HL-60 (cell line): Measurements from ENCODE around the gene HPS1.
A peak's percentile ranks its signal among the peaks of the same experiment; 100 is the strongest.

Experiments used
- DNase-seq, 2 experiments: peaks; one replicate each; pipeline ENCODE4 v3.0.0-alpha.2; 2010 to 2020; ENCODE audit warnings: low read depth in 1 of 2, low spot score in 1 of 2
- H3K27ac ChIP-seq: fragments of 250-450 bp; sonication (Bioruptor Pico); replicated peaks from 2 replicates; pipeline ENCODE4 v1.5.1; 2020; ENCODE audit warnings: mild to moderate bottlenecking, moderate library complexity
- H3K27me3 ChIP-seq: fragments of 250-450 bp; sonication (Bioruptor Pico); 2 replicates; pipeline ENCODE4 v1.5.1; 2021; ENCODE audit warnings: mild to moderate bottlenecking, moderate library complexity; ENCODE audit not compliant: insufficient read depth, poor library complexity, severe bottlenecking
- H3K4me3 ChIP-seq: replicated peaks from 2 replicates; pipeline ENCODE4 v1.5.1; 2011; ENCODE audit warnings: mild to moderate bottlenecking, control low read depth, low read length; ENCODE audit not compliant: insufficient read depth
- GABPA ChIP-seq: IDR thresholded peaks from 2 replicates; pipeline ENCODE4 v1.6.1; 2012; ENCODE audit warnings: low read depth
- POLR2AphosphoS5 ChIP-seq: IDR thresholded peaks from 2 replicates; pipeline ENCODE4 v1.6.1; 2012; ENCODE audit warnings: low read depth
- SPI1 ChIP-seq: IDR thresholded peaks from 2 replicates; pipeline ENCODE4 v1.6.1; 2012; ENCODE audit warnings: low read depth, mild to moderate bottlenecking, borderline replicate concordance
- long read RNA-seq: library from polyadenylated mRNA; unstranded; transcript quantifications from one replicate; pipeline ENCODE4 v2.0.0, GENCODE V29; 2020
- TF ChIP-seq, protein P1 (sequence below): IDR thresholded peaks from one replicate; pipeline ENCODE4 v1.5.1; 2011; ENCODE audit warnings: low read length, control low read depth, inconsistent platforms; ENCODE audit not compliant: insufficient read depth
- TF ChIP-seq, protein P2 (sequence below): IDR thresholded peaks from 2 replicates; pipeline ENCODE4 v1.6.1; 2012; ENCODE audit warnings: low read depth; ENCODE audit not compliant: insufficient replicate concordance

Gene HPS1
- long read RNA-seq, transcript HPS1-201 (20 exons, 3,703 nt) = major isoform, 122 of 407 reads
- long read RNA-seq, transcript HPS1-207 (4 exons, 922 nt) = minor isoform, 10 of 407 reads
- long read RNA-seq, transcript HPS1-204 (20 exons, 3,678 nt) = minor isoform, 6 of 407 reads
- long read RNA-seq, partial matches to known transcripts = 46 of 407 reads
- long read RNA-seq, other reads (novel, unspliced or antisense) = 216 of 407 reads

DNA sequence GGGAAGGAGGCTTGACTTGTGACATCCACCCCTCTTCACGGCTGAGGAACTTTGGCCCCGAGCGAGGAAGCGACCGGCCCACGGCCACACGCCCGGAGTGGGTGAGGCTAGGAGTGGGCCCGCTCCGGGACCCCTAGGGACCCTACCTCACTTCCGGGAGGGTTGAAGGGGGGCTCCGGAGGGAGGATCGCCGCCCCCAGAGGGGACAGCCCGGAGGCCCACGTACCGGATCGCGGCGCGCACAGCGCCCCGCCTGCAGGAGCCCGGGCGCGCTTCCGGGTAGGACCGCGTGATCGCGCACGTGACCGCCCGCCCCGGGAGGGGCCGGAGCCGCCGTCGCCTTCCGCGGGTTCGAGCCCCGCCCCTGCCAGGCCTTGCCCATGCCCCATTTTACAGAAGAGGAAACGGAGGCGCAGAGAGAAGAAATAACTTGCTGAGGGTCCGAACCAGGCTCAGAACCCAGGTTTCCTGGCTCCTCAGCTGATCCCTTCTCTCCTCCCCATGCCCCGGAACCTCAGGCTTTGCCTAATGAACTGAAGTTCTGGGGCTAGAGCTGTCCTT is at the start of gene HPS1:
TSS of gene HPS1 (minus strand) at position 275 of the 561 bp plus-strand sequence. CDS start 3,695 bp downstream, outside the sequence.
- Histone ChIP-seq H3K27me3 (peaks cover 2% of the 10 kb centered on the region), H3K27ac (peak within 1 kb of the TSS; percentile 90), H3K4me3 (peak within 1 kb of the TSS; percentile 71)
- TF ChIP-seq GABPA (no peak), SPI1 (no peak), POLR2AphosphoS5 (no peak; the same call in 1 of the 2 replicates)
- TF ChIP-seq, protein P1, sequence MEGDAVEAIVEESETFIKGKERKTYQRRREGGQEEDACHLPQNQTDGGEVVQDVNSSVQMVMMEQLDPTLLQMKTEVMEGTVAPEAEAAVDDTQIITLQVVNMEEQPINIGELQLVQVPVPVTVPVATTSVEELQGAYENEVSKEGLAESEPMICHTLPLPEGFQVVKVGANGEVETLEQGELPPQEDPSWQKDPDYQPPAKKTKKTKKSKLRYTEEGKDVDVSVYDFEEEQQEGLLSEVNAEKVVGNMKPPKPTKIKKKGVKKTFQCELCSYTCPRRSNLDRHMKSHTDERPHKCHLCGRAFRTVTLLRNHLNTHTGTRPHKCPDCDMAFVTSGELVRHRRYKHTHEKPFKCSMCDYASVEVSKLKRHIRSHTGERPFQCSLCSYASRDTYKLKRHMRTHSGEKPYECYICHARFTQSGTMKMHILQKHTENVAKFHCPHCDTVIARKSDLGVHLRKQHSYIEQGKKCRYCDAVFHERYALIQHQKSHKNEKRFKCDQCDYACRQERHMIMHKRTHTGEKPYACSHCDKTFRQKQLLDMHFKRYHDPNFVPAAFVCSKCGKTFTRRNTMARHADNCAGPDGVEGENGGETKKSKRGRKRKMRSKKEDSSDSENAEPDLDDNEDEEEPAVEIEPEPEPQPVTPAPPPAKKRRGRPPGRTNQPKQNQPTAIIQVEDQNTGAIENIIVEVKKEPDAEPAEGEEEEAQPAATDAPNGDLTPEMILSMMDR = no peak
- TF ChIP-seq, protein P2, sequence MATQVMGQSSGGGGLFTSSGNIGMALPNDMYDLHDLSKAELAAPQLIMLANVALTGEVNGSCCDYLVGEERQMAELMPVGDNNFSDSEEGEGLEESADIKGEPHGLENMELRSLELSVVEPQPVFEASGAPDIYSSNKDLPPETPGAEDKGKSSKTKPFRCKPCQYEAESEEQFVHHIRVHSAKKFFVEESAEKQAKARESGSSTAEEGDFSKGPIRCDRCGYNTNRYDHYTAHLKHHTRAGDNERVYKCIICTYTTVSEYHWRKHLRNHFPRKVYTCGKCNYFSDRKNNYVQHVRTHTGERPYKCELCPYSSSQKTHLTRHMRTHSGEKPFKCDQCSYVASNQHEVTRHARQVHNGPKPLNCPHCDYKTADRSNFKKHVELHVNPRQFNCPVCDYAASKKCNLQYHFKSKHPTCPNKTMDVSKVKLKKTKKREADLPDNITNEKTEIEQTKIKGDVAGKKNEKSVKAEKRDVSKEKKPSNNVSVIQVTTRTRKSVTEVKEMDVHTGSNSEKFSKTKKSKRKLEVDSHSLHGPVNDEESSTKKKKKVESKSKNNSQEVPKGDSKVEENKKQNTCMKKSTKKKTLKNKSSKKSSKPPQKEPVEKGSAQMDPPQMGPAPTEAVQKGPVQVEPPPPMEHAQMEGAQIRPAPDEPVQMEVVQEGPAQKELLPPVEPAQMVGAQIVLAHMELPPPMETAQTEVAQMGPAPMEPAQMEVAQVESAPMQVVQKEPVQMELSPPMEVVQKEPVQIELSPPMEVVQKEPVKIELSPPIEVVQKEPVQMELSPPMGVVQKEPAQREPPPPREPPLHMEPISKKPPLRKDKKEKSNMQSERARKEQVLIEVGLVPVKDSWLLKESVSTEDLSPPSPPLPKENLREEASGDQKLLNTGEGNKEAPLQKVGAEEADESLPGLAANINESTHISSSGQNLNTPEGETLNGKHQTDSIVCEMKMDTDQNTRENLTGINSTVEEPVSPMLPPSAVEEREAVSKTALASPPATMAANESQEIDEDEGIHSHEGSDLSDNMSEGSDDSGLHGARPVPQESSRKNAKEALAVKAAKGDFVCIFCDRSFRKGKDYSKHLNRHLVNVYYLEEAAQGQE = no peak
- peak; percentile 70 to 73 for DNase-seq

DNA sequence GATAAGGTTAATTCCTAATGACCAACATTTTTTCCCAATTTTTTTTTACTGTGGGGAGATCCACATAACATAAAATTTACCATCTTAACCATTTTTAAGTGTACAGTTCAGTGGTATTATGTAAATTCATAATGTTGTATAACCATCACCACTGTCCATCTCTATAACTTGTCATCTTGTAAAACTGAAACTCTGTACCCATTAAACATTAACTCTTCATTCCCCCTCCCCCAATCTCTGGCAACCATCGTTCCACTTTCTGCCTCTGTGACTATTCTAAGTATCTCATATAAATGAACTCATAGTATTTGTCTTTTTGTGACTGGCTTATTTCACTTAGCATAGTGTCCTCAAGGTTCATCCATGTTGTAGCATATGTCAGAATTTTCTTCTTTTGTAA is 46.0 kb upstream of the HPS1 start:
- DNase-seq = no peak
- no peaks in the 10 kb centered on the region for H3K27me3 ChIP-seq
- no peak overlapping the region for H3K27ac ChIP-seq
- no peak overlapping the region for H3K4me3 ChIP-seq
- TF ChIP-seq, protein P2 = no peak
- TF ChIP-seq SPI1 = no peak
- TF ChIP-seq POLR2AphosphoS5 = no peak
- no peak for TF ChIP-seq GABPA
- TF ChIP-seq, protein P1 = no peak

DNA sequence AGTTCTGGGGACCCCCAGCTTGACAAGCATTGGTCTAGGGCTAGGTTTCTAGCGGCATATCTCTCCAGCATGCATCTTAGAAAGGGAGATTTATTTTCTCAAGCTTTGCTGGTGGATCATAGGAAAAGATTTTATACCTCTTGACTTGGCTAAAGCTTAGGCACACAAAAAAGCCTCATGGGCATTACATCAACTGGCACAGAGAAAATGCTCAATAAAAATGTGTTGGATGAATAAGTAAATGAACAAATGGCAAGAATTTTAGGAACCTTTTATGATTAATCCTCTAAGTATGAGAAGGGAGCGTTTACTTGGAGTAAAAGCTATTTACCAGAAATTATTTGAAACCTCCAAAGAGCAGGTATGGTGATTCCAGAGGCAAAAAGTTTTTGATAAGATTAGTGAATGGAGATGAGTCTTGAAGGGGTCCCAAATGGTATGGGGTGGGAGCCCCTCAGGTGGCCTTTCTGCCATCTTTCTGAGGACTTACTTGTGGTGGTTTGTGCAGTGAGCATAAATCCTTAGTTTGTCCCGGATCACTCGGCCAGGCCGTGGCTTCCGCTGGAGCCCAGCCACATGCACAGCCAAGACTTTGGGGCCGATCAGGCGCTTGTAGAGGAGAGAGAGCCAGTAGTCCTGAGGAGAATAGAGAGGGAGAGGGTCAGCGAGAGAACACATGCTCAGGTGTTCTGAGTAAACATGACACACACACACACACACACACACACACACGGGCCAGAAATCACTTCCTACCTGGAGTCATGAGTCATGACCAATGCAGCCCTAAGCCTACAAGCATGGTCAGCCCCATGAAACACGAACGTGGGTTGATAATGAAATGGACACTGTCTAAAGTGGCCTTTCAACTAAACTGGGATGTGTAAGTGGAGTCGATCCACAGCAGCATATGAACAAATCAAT is 43.1 kb upstream of the HPS1 start:
- DNase-seq = no peak
- no peak overlapping the region for H3K27ac ChIP-seq
- TF ChIP-seq POLR2AphosphoS5 (no peak), SPI1 (no peak), GABPA (no peak)
- TF ChIP-seq, protein P1 = no peak
- TF ChIP-seq, protein P2 = no peak
- no peaks in the 10 kb centered on the region for H3K27me3 ChIP-seq
- no peak overlapping the region for H3K4me3 ChIP-seq
